ENCODE measurements around the gene STAT4.

- TF ChIP-seq CTCF (optimal IDR thresholded peaks at IDR 0.05 in 1 of 3, IDR thresholded peaks at IDR 0.05 in 1 of 3, conservative IDR thresholded peaks at IDR 0.05 in 1 of 3; ENCODE audit: extremely low read depth in 1 of 3, insufficient read depth in 2 of 3, low read length in 3 of 3) (no peak), EZH2 (IDR thresholded peaks at IDR 0.05; ENCODE audit: low read length) (no peak)
These were observed 20.0 kb upstream of the STAT4 start for GRCh38 chr2:191170773-191171172.

All from keratinocyte (primary cell).